Measurements from ENCODE around the gene FCAMR.

DNA sequence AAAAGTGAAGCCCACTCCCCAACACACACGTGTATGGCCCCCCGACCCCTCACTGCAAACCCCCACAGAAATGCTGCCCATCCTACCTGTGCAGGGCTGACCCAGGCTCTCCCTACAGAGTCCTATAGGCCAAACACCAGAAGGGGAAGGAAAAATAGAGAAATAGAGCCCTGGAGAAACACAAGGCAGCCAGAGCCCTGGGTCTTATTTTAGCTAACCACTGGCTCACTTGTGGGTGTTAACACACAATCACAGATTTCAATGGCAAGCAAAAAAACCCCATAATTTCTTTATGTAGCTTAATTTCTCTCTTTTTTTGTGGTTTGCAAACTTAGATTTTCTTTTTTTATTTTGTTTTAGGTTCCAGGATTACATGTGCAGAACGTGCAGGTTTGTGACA is 23.0 kb downstream of the FCAMR start:
- TF ChIP-seq ZNF274 (IDR thresholded peaks at IDR 0.05; ENCODE audit: low read length) = no peak
- TF ChIP-seq ZNF274 (tag by site-specific recombination; IDR thresholded peaks at IDR 0.05; ENCODE audit: borderline replicate concordance) = no peak
- TF ChIP-seq, protein P1, sequence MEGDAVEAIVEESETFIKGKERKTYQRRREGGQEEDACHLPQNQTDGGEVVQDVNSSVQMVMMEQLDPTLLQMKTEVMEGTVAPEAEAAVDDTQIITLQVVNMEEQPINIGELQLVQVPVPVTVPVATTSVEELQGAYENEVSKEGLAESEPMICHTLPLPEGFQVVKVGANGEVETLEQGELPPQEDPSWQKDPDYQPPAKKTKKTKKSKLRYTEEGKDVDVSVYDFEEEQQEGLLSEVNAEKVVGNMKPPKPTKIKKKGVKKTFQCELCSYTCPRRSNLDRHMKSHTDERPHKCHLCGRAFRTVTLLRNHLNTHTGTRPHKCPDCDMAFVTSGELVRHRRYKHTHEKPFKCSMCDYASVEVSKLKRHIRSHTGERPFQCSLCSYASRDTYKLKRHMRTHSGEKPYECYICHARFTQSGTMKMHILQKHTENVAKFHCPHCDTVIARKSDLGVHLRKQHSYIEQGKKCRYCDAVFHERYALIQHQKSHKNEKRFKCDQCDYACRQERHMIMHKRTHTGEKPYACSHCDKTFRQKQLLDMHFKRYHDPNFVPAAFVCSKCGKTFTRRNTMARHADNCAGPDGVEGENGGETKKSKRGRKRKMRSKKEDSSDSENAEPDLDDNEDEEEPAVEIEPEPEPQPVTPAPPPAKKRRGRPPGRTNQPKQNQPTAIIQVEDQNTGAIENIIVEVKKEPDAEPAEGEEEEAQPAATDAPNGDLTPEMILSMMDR (tag by site-specific recombination; IDR thresholded peaks at IDR 0.05) = no peak
- TF ChIP-seq KLF1 (tag by site-specific recombination; IDR thresholded peaks at IDR 0.05) = no peak
- TF ChIP-seq ZNF350 (tag by site-specific recombination; IDR thresholded peaks at IDR 0.05) = no peak
- TF ChIP-seq SP2 (tag by site-specific recombination; IDR thresholded peaks at IDR 0.05) = no peak
- TF ChIP-seq ZBTB7A (tag by site-specific recombination; IDR thresholded peaks at IDR 0.05; ENCODE audit: low read depth) = no peak
- no peak for TF ChIP-seq ZNF121 (tag by site-specific recombination; IDR thresholded peaks at IDR 0.05)

Measured in HEK293 (cell line).